Measurements from ENCODE around the gene CRIP3.

- no peak for TF ChIP-seq POLR2AphosphoS5 (IDR thresholded peaks at IDR 0.05)
- TF ChIP-seq POLR2A (IDR thresholded peaks at IDR 0.05) = no peak
- no peak for TF ChIP-seq CTCF (IDR thresholded peaks at IDR 0.05)
- no peak for TF ChIP-seq EP300 (IDR thresholded peaks at IDR 0.05)
Measured at GRCh38 chr6:43277306-43277642, 31.4 kb downstream of the CRIP3 start.

Measured in stomach (tissue), 4 donors.